Lower lobe of right lung (tissue), 2 donors: ENCODE measurements around the gene CRISP1. TPM values are rescaled to one million over a fixed set of nuclear protein-coding genes. Genes with fewer than 3 reads are reported as not detected.

ENCODE experiments used
- ATAC-seq, 2 donors: fragments of 200-7000 bp; cut with Tn5 transposase; one replicate each; pipeline ENCODE4 v1.9.1; 2020 to 2022; ENCODE audit warnings: mild to moderate bottlenecking in 2 of 2, moderate library complexity in 2 of 2
- DNase-seq: peaks from one replicate; pipeline ENCODE4 v3.0.0-alpha.2; 2020
- H3K27ac ChIP-seq: fragments of 200-600 bp; one replicate; pipeline ENCODE4 v1.8.0; 2022
- H3K27me3 ChIP-seq: fragments of 200-600 bp; one replicate; pipeline ENCODE4 v1.8.0; 2022; ENCODE audit warnings: low read depth
- H3K36me3 ChIP-seq: fragments of 200-600 bp; one replicate; pipeline ENCODE4 v1.8.0; 2022; ENCODE audit warnings: mild to moderate bottlenecking
- H3K4me1 ChIP-seq: fragments of 200-600 bp; one replicate; pipeline ENCODE4 v1.8.0; 2022
- H3K4me3 ChIP-seq: fragments of 200-600 bp; one replicate; pipeline ENCODE4 v1.8.0; 2022; ENCODE audit warnings: mild to moderate bottlenecking
- H3K9me3 ChIP-seq: fragments of 200-600 bp; one replicate; pipeline ENCODE4 v1.8.0; 2022
- intact Hi-C: fragments of 100-400 bp; cut with DNase I; formaldehyde crosslinking; loops from one replicate; pipeline ENCODE4 v1.11.0; 2022
- total RNA-seq: library from RNA; stranded (reverse); fragmentation: NEBNext Ultra II Directional; extraction: Animal tissue kit (Norgen Biotek cat#: 25700); gene quantifications from one replicate; pipeline ENCODE4 v1.2.1, GENCODE V29; 2021
- TF ChIP-seq, protein P1 (sequence below): fragments of 200-600 bp; IDR thresholded peaks from one replicate; pipeline ENCODE4 v1.8.0; 2022; ENCODE audit warnings: antibody characterized with exemption, mild to moderate bottlenecking
- donor health status: DM: no; HTN: yes; CAD: no; lungs with severe emphysema.

The CRISP1 gene
- total RNA-seq, 1 donor from 2014 or later = not detected

DNA sequence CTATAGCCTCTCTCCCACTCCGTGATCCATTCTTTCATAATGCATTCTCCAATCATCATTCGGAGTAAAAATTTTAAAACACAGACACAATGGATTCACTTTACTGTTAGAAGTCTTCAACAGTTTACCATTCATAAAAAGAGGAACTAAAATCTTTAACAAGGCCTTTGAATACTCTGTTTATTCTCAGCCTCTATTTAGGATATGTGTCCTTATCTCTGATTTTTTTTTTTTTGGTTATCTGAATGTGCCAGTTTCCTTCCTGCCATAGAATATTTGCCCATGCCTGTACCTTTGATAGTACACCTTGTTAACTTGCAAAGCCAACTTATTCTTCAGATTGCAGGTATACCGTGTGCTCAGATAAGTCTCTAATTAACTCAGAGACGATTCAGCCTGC, 11.1 kb downstream of the CRISP1 start:
- Histone ChIP-seq H3K4me3 (no peak overlapping the region), H3K9me3 (no peaks in the 10 kb centered on the region), H3K36me3 (no peaks in the 10 kb centered on the region), H3K4me1 (no peaks in the 10 kb centered on the region), H3K27me3 (no peaks in the 10 kb centered on the region), H3K27ac (no peak overlapping the region)
- DNase-seq (no peak), ATAC-seq (no peak)
- TF ChIP-seq, protein P1, sequence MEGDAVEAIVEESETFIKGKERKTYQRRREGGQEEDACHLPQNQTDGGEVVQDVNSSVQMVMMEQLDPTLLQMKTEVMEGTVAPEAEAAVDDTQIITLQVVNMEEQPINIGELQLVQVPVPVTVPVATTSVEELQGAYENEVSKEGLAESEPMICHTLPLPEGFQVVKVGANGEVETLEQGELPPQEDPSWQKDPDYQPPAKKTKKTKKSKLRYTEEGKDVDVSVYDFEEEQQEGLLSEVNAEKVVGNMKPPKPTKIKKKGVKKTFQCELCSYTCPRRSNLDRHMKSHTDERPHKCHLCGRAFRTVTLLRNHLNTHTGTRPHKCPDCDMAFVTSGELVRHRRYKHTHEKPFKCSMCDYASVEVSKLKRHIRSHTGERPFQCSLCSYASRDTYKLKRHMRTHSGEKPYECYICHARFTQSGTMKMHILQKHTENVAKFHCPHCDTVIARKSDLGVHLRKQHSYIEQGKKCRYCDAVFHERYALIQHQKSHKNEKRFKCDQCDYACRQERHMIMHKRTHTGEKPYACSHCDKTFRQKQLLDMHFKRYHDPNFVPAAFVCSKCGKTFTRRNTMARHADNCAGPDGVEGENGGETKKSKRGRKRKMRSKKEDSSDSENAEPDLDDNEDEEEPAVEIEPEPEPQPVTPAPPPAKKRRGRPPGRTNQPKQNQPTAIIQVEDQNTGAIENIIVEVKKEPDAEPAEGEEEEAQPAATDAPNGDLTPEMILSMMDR = no peak
- intact Hi-C loops = loop anchor here (10.0 kb wide), 1 partner anchor 230 kb away; no protein-coding TSS in a partner anchor

DNA sequence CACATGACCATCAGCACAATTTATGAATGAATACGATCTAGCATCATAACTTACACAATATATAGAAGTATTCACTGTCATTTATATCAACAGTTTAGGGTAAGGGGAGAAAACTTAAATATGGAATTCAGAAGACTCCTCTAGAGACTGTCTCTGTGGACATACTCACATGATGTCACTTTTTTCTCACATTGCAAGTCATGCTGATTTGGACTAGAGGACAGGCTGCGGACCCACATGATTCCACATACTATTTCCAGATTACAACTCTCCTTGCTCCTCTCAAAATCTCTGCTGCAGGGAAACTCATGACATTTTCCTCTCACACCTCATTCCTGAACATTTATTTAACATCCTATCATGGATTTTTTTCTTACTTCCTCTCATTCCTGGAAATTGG, 13.4 kb downstream of the CRISP1 start:
- no peak for DNase-seq
- ATAC-seq = no peak
- Histone ChIP-seq H3K4me1 (no peaks in the 10 kb centered on the region), H3K36me3 (no peaks in the 10 kb centered on the region), H3K27ac (no peak overlapping the region), H3K9me3 (no peaks in the 10 kb centered on the region), H3K27me3 (no peaks in the 10 kb centered on the region), H3K4me3 (no peak overlapping the region)
- TF ChIP-seq, protein P1 = no peak
- intact Hi-C loops = loop anchor here (10.0 kb wide), 1 partner anchor 228 kb away; no protein-coding TSS in a partner anchor

DNA sequence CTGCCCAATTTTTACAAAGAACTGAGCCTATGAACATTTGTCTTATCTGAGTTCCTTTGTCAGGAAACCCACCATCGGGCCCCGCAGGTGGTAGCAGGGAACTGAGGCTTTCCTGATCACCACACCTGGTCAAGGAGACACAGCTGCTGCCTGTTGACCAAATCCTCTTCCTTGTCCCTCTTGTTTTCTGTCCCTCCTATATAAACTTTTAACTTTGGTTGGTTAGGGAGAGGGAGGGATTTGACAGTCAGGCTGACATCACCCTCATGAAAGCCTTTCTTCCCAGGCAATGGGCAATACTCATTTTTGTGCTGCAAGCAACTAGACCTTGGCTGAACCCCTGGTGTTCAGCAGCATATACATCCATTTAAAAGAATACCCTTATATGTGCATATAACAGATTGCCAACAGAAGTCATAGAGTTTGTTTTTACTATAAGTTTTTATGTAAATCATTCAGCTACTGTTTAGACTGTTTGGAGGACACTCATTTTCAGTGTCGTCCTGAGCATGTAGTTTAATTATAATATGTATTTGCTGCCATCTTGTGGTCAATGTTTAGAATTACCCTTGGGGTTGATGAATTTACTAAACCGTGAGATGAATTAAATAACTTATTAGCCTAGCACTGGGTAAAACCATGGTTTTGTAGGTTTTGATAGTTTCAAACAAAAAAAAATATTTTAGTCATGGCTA, 17.0 kb downstream of the CRISP1 start:
- intact Hi-C loops = no loop called here
- Histone ChIP-seq H3K27ac (no peak overlapping the region), H3K27me3 (no peaks in the 10 kb centered on the region), H3K36me3 (no peaks in the 10 kb centered on the region), H3K4me1 (no peaks in the 10 kb centered on the region), H3K9me3 (no peaks in the 10 kb centered on the region), H3K4me3 (no peak overlapping the region)
- TF ChIP-seq, protein P1 = peak; percentile 72
- DNase-seq (no peak), ATAC-seq (peak; percentile 29 to 72)

DNA sequence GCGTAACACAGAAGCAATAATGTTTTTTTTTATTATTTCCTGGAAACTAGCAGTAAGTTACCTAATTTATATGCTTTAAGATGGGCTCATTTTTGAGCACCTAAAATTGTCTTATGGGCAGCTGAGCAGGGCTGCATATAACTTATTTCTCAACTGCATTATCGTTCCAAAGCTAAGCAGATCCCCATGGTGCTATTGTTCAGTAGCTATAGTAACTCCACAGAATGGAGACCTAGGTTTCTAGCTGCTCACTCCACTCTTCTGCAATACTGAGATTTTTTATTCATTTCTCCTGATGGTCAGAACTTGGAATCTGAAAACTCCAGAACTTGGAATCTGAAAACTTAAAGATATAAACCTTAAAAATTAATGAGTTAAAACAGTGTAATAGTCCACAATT, 18.7 kb downstream of the CRISP1 start:
- Histone ChIP-seq H3K4me1 (no peaks in the 10 kb centered on the region), H3K27ac (no peak overlapping the region), H3K4me3 (no peak overlapping the region), H3K9me3 (no peaks in the 10 kb centered on the region), H3K27me3 (no peaks in the 10 kb centered on the region), H3K36me3 (no peaks in the 10 kb centered on the region)
- DNase-seq = no peak
- TF ChIP-seq, protein P1 = no peak
- ATAC-seq = no peak
- intact Hi-C loops = no loop called here

DNA sequence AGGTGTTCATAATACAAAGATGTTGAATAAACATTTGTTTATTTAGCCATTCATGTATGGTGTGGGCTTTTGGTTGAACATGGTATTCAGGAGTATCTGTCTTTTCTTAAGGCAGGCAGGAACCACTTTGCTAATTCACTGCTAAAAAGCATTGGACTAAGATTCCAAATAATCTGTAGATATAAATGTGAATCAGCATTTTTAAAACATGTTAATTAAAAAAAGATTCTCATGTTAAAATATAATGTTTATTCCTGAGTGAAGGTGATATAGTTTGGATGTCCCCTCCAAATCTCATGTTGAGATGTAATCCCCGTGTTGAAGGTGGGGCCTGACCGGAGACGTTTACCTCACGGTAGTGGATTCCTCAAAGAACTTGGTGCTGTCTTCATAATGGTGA, 19.3 kb downstream of the CRISP1 start:
- H3K27me3 ChIP-seq = no peaks in the 10 kb centered on the region
- H3K4me3 ChIP-seq = no peak overlapping the region
- intact Hi-C loops = no loop called here
- TF ChIP-seq, protein P1 = no peak
- DNase-seq = no peak
- ATAC-seq = no peak
- H3K4me1 ChIP-seq = no peaks in the 10 kb centered on the region
- no peaks in the 10 kb centered on the region for H3K36me3 ChIP-seq
- H3K27ac ChIP-seq = no peak overlapping the region
- H3K9me3 ChIP-seq = no peaks in the 10 kb centered on the region
